Body of pancreas (tissue), 4 donors: ENCODE measurements around the gene ARSB. TPM values are rescaled to one million over a fixed set of nuclear protein-coding genes. Genes with fewer than 3 reads are reported as not detected.
"Not testable (repeated sequence)": the region's sequence is repeated elsewhere in the genome, so short reads cannot be mapped to it uniquely, and the experiment has no call there.

ENCODE experiments used
- ATAC-seq: fragments of 150-250 bp; one replicate; pipeline ENCODE4 v1.9.1; 2016
- DNase-seq, 4 donors: peaks; one replicate each; pipeline ENCODE4 v3.0.0-alpha.2; 2019
- H3K27ac ChIP-seq, 4 donors: fragments of 200-600 bp; sonication (generic); 1 replicate in 3 of 4; 2 replicates in 1 of 4; pipeline versions ENCODE4 v1.5.1 to v1.6.1; 2016 to 2019; ENCODE audit warnings: mild to moderate bottlenecking in 1 of 4, mixed read lengths in 1 of 4, moderate library complexity in 1 of 4
- H3K27me3 ChIP-seq, 2 donors: fragments of 200-600 bp; sonication (generic); one replicate each; pipeline ENCODE4 v1.6.0; 2016; ENCODE audit warnings: mild to moderate bottlenecking in 1 of 2
- H3K36me3 ChIP-seq, 2 donors: fragments of 200-600 bp; sonication (generic); replicated peaks in 1 of 2; 2 replicates each; pipeline ENCODE4 v1.5.1; 2016; ENCODE audit warnings: low read depth in 2 of 2; ENCODE audit not compliant: insufficient read depth in 1 of 2
- H3K4me1 ChIP-seq: fragments of 200-600 bp; sonication (generic); one replicate; pipeline ENCODE4 v1.6.0; 2016
- H3K4me3 ChIP-seq, 2 donors: fragments of 200-600 bp; sonication (generic); 1 replicate in 1 of 2; 2 replicates in 1 of 2; pipeline ENCODE4 v1.5.1; 2016 to 2019
- H3K9me3 ChIP-seq, 3 donors: fragments of 200-600 bp; sonication (generic); 1 replicate in 2 of 3; 2 replicates in 1 of 3; pipeline ENCODE4 v1.5.1; 2016
- POLR2A ChIP-seq, 3 donors: fragments of 450-650 bp; IDR thresholded peaks; one replicate each; pipeline ENCODE4 v1.6.1; 2016; ENCODE audit warnings: antibody characterized with exemption in 3 of 3, mild to moderate bottlenecking in 2 of 3
- WGBS, 2 donors: methylation state at CpG; one replicate each; pipeline ENCODE4 v1.1.5; 2017; 5-methylcytosine and 5-hydroxymethylcytosine counted together
- intact Hi-C: fragments of 100-400 bp; cut with DNase I; formaldehyde crosslinking; loops from one replicate; pipeline ENCODE4 v1.15.1; 2023
- total RNA-seq, 2 donors: library from RNA; depleted of rRNA; stranded (reverse); fragments of >200 nt; gene quantifications; one replicate each; pipeline ENCODE4 v1.1.0, GENCODE V29; 2016
- TF ChIP-seq, protein P1 (sequence below), 7 experiments: fragments of 450-650 bp in 4 of 7; fragments of 200-600 bp in 3 of 7; sonication (generic) in 3 of 7; IDR thresholded peaks; one replicate each; pipeline ENCODE4 v1.5.1; 2016 to 2019; ENCODE audit warnings: antibody characterized with exemption in 7 of 7

Gene ARSB
- total RNA-seq, 2 donors from 2014 or later, result 9.9 to 12.2 TPM

DNA sequence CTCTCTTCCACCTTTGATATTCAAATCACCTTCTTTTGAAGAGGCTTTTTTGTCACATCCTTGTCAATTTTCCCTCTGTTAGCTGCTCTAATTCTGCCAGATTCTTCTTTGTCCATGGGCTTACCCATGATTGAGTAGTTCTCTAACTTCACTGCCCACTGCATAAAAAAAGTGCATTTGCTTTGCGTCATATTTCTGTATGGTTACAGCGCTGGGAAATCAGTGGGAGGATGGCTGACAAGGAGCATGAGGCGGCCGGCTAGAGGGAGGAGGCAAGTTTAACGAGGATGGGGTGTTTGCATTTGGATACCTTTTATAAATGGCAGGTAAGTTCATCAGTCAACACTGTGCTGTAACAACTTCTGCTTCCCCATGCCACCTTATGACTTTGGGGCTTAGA is 220.0 kb downstream of the ARSB start:
- WGBS, 2 donors, result 86 to 93% methylated on average over 5 of the region's 5 CpGs
- intact Hi-C loops, result no loop called here
- no peak overlapping the region for H3K27ac ChIP-seq
- no peaks in the 10 kb centered on the region for H3K4me1 ChIP-seq
- no peak for DNase-seq
- H3K27me3 ChIP-seq, result no peaks in the 10 kb centered on the region
- no peak overlapping the region for H3K4me3 ChIP-seq
- ATAC-seq, result no peak
- no peaks in the 10 kb centered on the region for H3K36me3 ChIP-seq
- no peaks in the 10 kb centered on the region for H3K9me3 ChIP-seq
- TF ChIP-seq, protein P1, sequence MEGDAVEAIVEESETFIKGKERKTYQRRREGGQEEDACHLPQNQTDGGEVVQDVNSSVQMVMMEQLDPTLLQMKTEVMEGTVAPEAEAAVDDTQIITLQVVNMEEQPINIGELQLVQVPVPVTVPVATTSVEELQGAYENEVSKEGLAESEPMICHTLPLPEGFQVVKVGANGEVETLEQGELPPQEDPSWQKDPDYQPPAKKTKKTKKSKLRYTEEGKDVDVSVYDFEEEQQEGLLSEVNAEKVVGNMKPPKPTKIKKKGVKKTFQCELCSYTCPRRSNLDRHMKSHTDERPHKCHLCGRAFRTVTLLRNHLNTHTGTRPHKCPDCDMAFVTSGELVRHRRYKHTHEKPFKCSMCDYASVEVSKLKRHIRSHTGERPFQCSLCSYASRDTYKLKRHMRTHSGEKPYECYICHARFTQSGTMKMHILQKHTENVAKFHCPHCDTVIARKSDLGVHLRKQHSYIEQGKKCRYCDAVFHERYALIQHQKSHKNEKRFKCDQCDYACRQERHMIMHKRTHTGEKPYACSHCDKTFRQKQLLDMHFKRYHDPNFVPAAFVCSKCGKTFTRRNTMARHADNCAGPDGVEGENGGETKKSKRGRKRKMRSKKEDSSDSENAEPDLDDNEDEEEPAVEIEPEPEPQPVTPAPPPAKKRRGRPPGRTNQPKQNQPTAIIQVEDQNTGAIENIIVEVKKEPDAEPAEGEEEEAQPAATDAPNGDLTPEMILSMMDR (IDR thresholded peaks at IDR 0.05), result no peak
- TF ChIP-seq POLR2A (IDR thresholded peaks at IDR 0.05), result no peak

GRCh38 chr5:78763659-78764189 is 221.4 kb downstream of the ARSB start:
- ATAC-seq (no peak), DNase-seq (no peak)
- no peaks in the 10 kb centered on the region for H3K9me3 ChIP-seq
- no peaks in the 10 kb centered on the region for H3K27me3 ChIP-seq
- intact Hi-C loops, result no loop called here
- 72 to 76% methylated on average over 6 of the region's 6 CpGs for WGBS, 2 donors
- no peak for TF ChIP-seq POLR2A (IDR thresholded peaks at IDR 0.05)
- TF ChIP-seq, protein P1 (IDR thresholded peaks at IDR 0.05), result no peak
- H3K27ac ChIP-seq, result no peak overlapping the region
- no peaks in the 10 kb centered on the region for H3K36me3 ChIP-seq
- H3K4me3 ChIP-seq, result no peak overlapping the region
- H3K4me1 ChIP-seq, result no peaks in the 10 kb centered on the region

- H3K9me3 ChIP-seq, H3K27ac ChIP-seq, DNase-seq, H3K27me3 ChIP-seq, ATAC-seq, H3K36me3 ChIP-seq, intact Hi-C loops, H3K4me3 ChIP-seq, H3K4me1 ChIP-seq: not testable (repeated sequence)
- WGBS, 2 donors, result 99 to 100% methylated on average over 5 of the region's 5 CpGs
These were observed 222.4 kb downstream of the ARSB start for GRCh38 chr5:78762743-78763142.

- no peak for ATAC-seq
- Histone ChIP-seq H3K27ac (no peak overlapping the region), H3K27me3 (no peaks in the 10 kb centered on the region), H3K4me3 (no peak overlapping the region), H3K9me3 (no peaks in the 10 kb centered on the region), H3K4me1 (no peaks in the 10 kb centered on the region), H3K36me3 (no peaks in the 10 kb centered on the region)
- 72 to 78% methylated on average over 6 of the region's 6 CpGs for WGBS, 2 donors
- intact Hi-C loops, result no loop called here
- DNase-seq, result no peak
- TF ChIP-seq POLR2A (IDR thresholded peaks at IDR 0.05), result no peak
- TF ChIP-seq, protein P1 (IDR thresholded peaks at IDR 0.05), result no peak
These were observed 223.3 kb downstream of the ARSB start for GRCh38 chr5:78761840-78762239.

DNA sequence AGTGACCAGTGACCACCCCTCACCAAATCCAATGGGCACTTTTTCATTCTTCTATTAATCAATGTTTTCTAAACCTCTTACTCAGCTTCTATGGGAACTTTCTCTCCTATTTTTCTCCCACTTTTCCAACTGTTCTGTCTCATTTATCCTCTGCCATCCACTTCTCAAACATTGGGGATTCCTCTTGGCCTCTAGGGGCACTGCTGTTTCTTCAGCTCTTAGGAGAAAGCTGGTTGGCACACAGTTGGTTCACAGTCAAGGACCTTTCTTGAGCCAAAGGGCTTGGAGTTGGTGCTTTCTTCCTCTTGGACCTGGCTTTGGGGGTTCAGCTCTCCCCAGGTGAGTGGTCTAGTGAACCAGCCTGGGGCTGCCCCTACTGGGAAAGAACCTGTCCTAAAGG is 224.3 kb downstream of the ARSB start:
- ATAC-seq (no peak), DNase-seq (no peak)
- H3K36me3 ChIP-seq, result no peaks in the 10 kb centered on the region
- intact Hi-C loops, result no loop called here
- H3K4me3 ChIP-seq, result no peak overlapping the region
- no peak overlapping the region for H3K27ac ChIP-seq
- no peaks in the 10 kb centered on the region for H3K4me1 ChIP-seq
- TF ChIP-seq POLR2A (IDR thresholded peaks at IDR 0.05), result no peak
- TF ChIP-seq, protein P1 (IDR thresholded peaks at IDR 0.05), result no peak
- H3K27me3 ChIP-seq, result no peaks in the 10 kb centered on the region
- no peaks in the 10 kb centered on the region for H3K9me3 ChIP-seq
